Gastrocnemius medialis (tissue), 4 donors: ENCODE measurements around the gene ZNF750. TPM values are rescaled to one million over a fixed set of nuclear protein-coding genes. Genes with fewer than 3 reads are reported as not detected.

Experiments
- ATAC-seq, 2 donors: fragments of 150-250 bp; one replicate each; pipeline ENCODE4 v1.9.1; 2016
- DNase-seq, 2 donors: peaks; one replicate each; pipeline ENCODE4 v3.0.0-alpha.2; 2019
- H3K27ac ChIP-seq, 4 donors: fragments of 200-600 bp; sonication (generic); 1 replicate in 1 of 4; 2 replicates in 3 of 4; pipeline ENCODE4 v1.5.1; 2016 to 2018; ENCODE audit warnings: mild to moderate bottlenecking in 2 of 4, moderate library complexity in 1 of 4
- H3K27me3 ChIP-seq, 3 donors: fragments of 200-600 bp; sonication (generic) in 2 of 3; 1 replicate in 1 of 3; 2 replicates in 2 of 3; pipeline versions ENCODE4 v1.5.1 to v1.6.0; 2016 to 2019; ENCODE audit warnings: mild to moderate bottlenecking in 1 of 3, moderate library complexity in 1 of 3
- H3K36me3 ChIP-seq, 2 donors: fragments of 200-600 bp; sonication (generic) in 1 of 2; one replicate each; pipeline ENCODE4 v1.5.1; 2017 to 2018
- H3K4me1 ChIP-seq, 2 donors: fragments of 200-600 bp; sonication (generic) in 1 of 2; one replicate each; pipeline ENCODE4 v1.5.1; 2016 to 2017; ENCODE audit warnings: mild to moderate bottlenecking in 2 of 2
- H3K4me3 ChIP-seq, 4 donors: fragments of 200-600 bp; sonication (generic) in 3 of 4; 1 replicate in 1 of 4; 2 replicates in 3 of 4; pipeline ENCODE4 v1.5.1; 2016 to 2019; ENCODE audit warnings: mild to moderate bottlenecking in 2 of 4
- H3K9me3 ChIP-seq, 3 donors: fragments of 200-600 bp; sonication (generic) in 2 of 3; 1 replicate in 1 of 3; 2 replicates in 2 of 3; pipeline ENCODE4 v1.5.1; 2016 to 2019
- CTCF ChIP-seq, 5 experiments: fragments of 450-650 bp in 3 of 5; fragments of 200-600 bp in 2 of 5; sonication (generic) in 2 of 5; IDR thresholded peaks in 4 of 5; conservative IDR thresholded peaks in 1 of 5; 1 replicate in 4 of 5; 2 replicates in 1 of 5; pipeline ENCODE4 v1.5.1; 2016 to 2019; ENCODE audit warnings: antibody characterized with exemption in 5 of 5, mild to moderate bottlenecking in 3 of 5, moderate library complexity in 3 of 5
- POLR2A ChIP-seq, 2 donors: fragments of 450-650 bp; IDR thresholded peaks; one replicate each; pipeline ENCODE4 v1.6.1; 2017; ENCODE audit warnings: antibody characterized with exemption in 2 of 2, mild to moderate bottlenecking in 2 of 2, moderate library complexity in 2 of 2
- in situ Hi-C, 4 donors: fragments of 200-750 bp; cut with MboI; loops; one replicate each; pipeline versions ENCODE4 v1.15.0 to v1.8.0; 2017; ENCODE audit warnings: low sequenced_read_pairs in 4 of 4
- intact Hi-C: fragments of 100-400 bp; cut with DNase I; formaldehyde crosslinking; loops from one replicate; pipeline ENCODE4 v1.15.1; 2023; ENCODE audit warnings: low total_unique reads
- total RNA-seq, 4 donors: library from RNA; depleted of rRNA; stranded (reverse); fragments of >200 nt; gene quantifications; one replicate each; pipeline versions ENCODE4 v1.1.0 to v1.2.3, GENCODE V29; 2016

The ZNF750 gene
- total RNA-seq, 4 donors from 2014 or later, result 2.5 to 17.8 (median 11.7) TPM

- DNase-seq (no peak), ATAC-seq (no peak)
- peak overlapping the region in 2 of 4 donors; percentile 84 to 85 for H3K27ac ChIP-seq
- no peaks in the 10 kb centered on the region for H3K9me3 ChIP-seq
- H3K4me1 ChIP-seq, result peaks cover 22 to 33% of the 10 kb centered on the region in 2 donors
- no peaks in the 10 kb centered on the region for H3K27me3 ChIP-seq
- in situ Hi-C loops (no loop called here), intact Hi-C loops (no loop called here)
- TF ChIP-seq POLR2A (IDR thresholded peaks at IDR 0.05) (no peak), CTCF (IDR thresholded peaks at IDR 0.05 in 4 of 5, conservative IDR thresholded peaks at IDR 0.05 in 1 of 5) (no peak)
- H3K36me3 ChIP-seq, result no peaks in the 10 kb centered on the region
- peak overlapping the region in 1 of 4 donors; percentile 41 for H3K4me3 ChIP-seq
Observed at GRCh38 chr17:82840431-82840831, 609 bp upstream of the ZNF750 start.

DNA sequence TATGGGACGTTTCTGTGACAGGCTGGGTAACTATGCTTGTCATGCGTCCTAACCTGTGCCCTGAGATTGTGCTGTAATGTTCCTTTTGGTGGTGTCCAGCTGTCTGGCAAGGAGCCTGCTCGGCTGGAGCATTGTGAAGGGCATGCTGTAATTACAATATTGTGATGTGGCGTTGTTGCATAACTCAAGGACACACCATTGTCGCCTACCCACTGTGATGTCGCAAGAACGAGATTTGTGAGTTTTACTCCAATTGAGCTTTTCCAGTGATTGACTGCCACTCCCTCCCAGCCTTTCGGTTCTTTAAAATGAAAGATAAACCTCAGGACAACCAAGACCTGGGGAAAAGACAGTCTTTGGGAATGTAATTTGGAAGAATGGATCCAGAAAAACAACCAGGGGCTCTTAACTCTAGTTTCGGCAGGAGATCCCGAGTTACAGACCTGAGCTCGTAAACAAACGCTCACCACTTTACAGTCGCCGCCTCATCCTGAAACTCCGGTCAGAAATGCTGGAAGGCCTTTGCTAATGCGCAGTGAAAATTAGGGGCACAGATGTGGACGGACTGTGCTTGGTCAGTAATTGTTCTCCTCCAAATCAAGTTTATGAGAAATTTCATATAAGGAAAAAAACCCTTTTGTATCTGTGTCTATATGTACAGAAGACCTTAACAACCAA lies 1.3 kb downstream of the ZNF750 start:
- intact Hi-C loops, result loop anchor here (1.0 to 2.0 kb wide), 2 partner anchors 38 to 75 kb away; no protein-coding TSS in a partner anchor
- in situ Hi-C loops, result no loop called here
- peak; percentile 82 to 84 for ATAC-seq
- peak; percentile 72 to 92 for DNase-seq
- Histone ChIP-seq H3K27me3 (no peaks in the 10 kb centered on the region), H3K27ac (peak overlapping the region; percentile 64 to 88 (median 84)), H3K9me3 (no peaks in the 10 kb centered on the region), H3K4me1 (peaks cover 22 to 33% of the 10 kb centered on the region in 2 donors), H3K4me3 (peak overlapping the region; percentile 8 to 41 (median 36)), H3K36me3 (no peaks in the 10 kb centered on the region)
- TF ChIP-seq POLR2A (IDR thresholded peaks at IDR 0.05) (no peak), CTCF (IDR thresholded peaks at IDR 0.05 in 4 of 5, conservative IDR thresholded peaks at IDR 0.05 in 1 of 5) (no peak)

DNA sequence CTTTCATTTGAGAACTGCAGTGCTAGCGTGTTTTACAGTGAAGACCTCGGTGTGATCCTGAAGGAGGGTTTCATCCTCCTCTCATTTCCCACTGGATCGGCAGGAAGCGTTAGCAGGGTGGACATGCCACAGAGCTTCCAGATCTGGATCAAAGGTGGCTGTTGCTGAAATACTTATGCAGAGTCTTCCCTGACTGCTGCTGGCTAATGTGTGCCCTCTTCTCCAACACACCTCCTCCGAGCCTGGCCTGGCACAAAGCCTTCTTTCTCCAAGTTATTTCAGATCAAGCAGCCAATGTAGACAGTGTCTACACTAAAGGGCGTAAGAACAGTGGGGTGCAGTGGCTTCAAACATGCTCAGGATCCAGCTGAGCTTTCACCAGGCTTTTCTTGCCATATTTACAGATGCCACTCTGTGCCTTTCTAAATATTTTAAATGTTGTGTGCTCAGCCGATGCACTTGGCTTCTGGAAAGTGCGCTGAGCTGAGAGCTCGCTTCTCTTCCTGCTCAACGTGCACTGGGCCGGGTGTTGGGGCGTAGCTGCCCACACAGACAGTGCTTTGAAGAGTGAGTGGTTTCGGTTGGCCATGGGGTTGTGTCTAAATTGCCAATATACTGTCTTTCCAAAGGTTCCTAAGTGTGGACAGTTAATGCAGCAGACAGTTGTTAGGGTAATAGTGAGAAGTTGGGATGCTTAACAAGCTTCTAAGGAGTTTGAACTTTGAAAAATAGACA lies 2.1 kb downstream of the ZNF750 start:
- intact Hi-C loops, result loop anchor here (1.0 to 2.0 kb wide), 4 partner anchors 32 to 76 kb away; no protein-coding TSS in a partner anchor
- TF ChIP-seq POLR2A (IDR thresholded peaks at IDR 0.05), result no peak
- no peak for TF ChIP-seq CTCF (IDR thresholded peaks at IDR 0.05 in 4 of 5, conservative IDR thresholded peaks at IDR 0.05 in 1 of 5)
- Histone ChIP-seq H3K27me3 (no peaks in the 10 kb centered on the region), H3K9me3 (no peaks in the 10 kb centered on the region), H3K4me3 (peak overlapping the region in 3 of 4 donors; percentile 32 to 41 (median 39)), H3K27ac (peak overlapping the region; percentile 64 to 88 (median 84)), H3K4me1 (peaks cover 22 to 33% of the 10 kb centered on the region in 2 donors), H3K36me3 (no peaks in the 10 kb centered on the region)
- DNase-seq (peak in 1 of 2 donors; percentile 48), ATAC-seq (peak; percentile 16 to 19)
- in situ Hi-C loops, result no loop called here

DNA sequence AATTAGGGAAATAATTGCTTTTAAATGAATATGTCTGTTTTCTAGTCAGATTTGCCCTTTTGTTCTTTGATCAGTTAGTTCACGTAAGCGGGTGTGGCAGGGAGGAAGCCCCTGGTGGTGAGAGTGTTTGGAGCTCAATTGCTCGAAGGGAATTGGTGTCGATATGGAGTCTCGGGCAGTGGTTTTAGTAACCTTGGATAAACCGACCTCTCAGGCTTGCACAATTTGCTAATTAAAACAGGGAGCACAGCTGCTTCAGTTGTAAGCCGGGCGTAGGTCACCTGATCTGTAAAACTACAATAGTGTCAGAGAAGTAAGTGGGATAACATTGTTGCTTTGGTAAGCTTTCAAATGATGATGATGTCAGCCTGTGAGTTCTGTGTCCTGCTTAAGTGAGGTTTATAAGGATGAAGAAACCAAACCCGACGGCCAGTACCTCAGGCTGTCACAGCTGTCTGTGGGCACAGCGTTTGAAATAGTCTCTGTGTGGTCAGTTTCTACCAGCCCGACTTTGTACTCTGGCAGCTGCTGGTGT lies 2.9 kb downstream of the ZNF750 start:
- no peaks in the 10 kb centered on the region for H3K36me3 ChIP-seq
- ATAC-seq (peak; percentile 61 to 68), DNase-seq (peak; percentile 32 to 66)
- H3K27me3 ChIP-seq, result no peaks in the 10 kb centered on the region
- intact Hi-C loops (loop anchor here (1.0 kb wide), 2 partner anchors 32 to 50 kb away; no protein-coding TSS in a partner anchor), in situ Hi-C loops (no loop called here)
- peaks cover 22 to 33% of the 10 kb centered on the region in 2 donors for H3K4me1 ChIP-seq
- H3K4me3 ChIP-seq, result no peak overlapping the region
- TF ChIP-seq CTCF (IDR thresholded peaks at IDR 0.05 in 4 of 5, conservative IDR thresholded peaks at IDR 0.05 in 1 of 5) (peak in 4 of 5 experiments; percentile 15 to 37 (median 32)), POLR2A (IDR thresholded peaks at IDR 0.05) (peak in 1 of 2 donors; percentile 53)
- no peaks in the 10 kb centered on the region for H3K9me3 ChIP-seq
- peak overlapping the region; percentile 64 to 88 (median 84) for H3K27ac ChIP-seq
